T-helper 1 cell treated with Interleukin-12 subunit alpha and Interleukin-12 subunit beta and Interleukin-4 antibody, amounts not matched to agents 30 μg/mL and 1 μg/mL, for 36 hours (primary cell): ENCODE results near the gene PLA2G12B.
"Not testable (repeated sequence)": the region's sequence is repeated elsewhere in the genome, so short reads cannot be mapped to it uniquely, and the experiment has no call there.

Source experiments
- H3K27ac Mint-ChIP-seq: one replicate; pipeline ENCODE4 v1.8.0; 2021; ENCODE audit warnings: mild to moderate bottlenecking, mixed read lengths
- H3K27me3 Mint-ChIP-seq: one replicate; pipeline ENCODE4 v1.8.0; 2021; ENCODE audit warnings: low read depth, mixed read lengths
- H3K36me3 Mint-ChIP-seq: one replicate; pipeline ENCODE4 v1.8.0; 2021; ENCODE audit warnings: low read depth, mixed read lengths
- H3K4me1 Mint-ChIP-seq: one replicate; pipeline ENCODE4 v1.8.0; 2021; ENCODE audit warnings: low read depth, mixed read lengths
- H3K4me3 Mint-ChIP-seq: one replicate; pipeline ENCODE4 v1.8.0; 2021; ENCODE audit warnings: mild to moderate bottlenecking, moderate library complexity, mixed read lengths
- H3K9me3 Mint-ChIP-seq: one replicate; pipeline ENCODE4 v1.8.0; 2021; ENCODE audit warnings: mixed read lengths

PLA2G12B gene

GRCh38 chr10:72918352-72918751, 36.3 kb downstream of the PLA2G12B start:
- peaks cover 14% of the 10 kb centered on the region for H3K9me3 Mint-ChIP-seq
- no peak overlapping the region for H3K4me3 Mint-ChIP-seq
- no peaks in the 10 kb centered on the region for H3K36me3 Mint-ChIP-seq
- H3K27me3 Mint-ChIP-seq, result peaks cover 32% of the 10 kb centered on the region
- no peak overlapping the region for H3K27ac Mint-ChIP-seq
- H3K4me1 Mint-ChIP-seq, result no peaks in the 10 kb centered on the region

DNA sequence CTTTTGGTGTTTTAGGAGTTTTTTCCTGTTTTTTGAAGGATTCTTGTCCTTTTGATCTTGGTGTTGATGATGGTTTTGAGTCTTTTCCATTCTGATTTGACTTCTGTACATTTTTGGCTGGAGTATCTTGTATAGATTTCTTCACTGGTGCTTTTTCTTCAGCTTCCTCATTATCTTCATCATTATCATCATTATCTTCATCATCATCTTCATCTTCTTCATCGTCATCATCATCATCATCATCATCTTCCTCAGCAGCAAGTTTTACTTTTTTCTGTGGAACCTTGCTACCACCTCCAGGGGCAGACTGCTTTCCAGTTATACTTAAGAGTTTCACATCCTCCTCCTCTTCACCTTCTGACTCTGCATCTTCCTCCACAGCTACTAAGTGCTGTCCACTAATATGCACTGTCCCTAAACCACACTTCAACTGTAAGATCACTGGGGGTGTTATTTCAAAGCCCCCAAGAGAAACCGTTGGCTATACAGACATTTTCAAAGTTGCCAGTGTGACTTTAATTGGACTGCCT, 36.7 kb downstream of the PLA2G12B start:
- H3K4me3 Mint-ChIP-seq, H3K4me1 Mint-ChIP-seq, H3K36me3 Mint-ChIP-seq, H3K27ac Mint-ChIP-seq: not testable (repeated sequence)
- Mint-ChIP-seq H3K27me3 (peaks cover 32% of the 10 kb centered on the region), H3K9me3 (peaks cover 14% of the 10 kb centered on the region)

DNA sequence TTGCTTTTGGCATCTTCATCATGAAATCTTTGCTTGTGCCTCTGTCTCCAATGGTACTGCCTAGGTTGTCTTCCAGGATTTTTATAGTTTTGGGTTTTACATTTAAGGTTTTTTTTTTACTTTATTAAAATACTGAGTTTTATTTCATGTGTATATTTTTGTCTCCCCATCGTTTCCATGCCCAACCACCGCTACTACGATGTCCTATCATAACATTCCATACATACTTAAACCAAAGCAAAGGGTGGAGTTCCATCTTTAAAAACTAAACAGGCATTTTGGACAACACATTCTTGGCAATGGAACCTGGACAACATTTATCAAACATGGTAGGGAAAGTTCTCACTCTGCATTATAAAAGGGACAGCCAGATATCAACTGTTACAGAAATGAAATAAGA, 37.4 kb downstream of the PLA2G12B start:
- H3K9me3 Mint-ChIP-seq, result peaks cover 11% of the 10 kb centered on the region
- peaks cover 29% of the 10 kb centered on the region for H3K27me3 Mint-ChIP-seq
- not testable (repeated sequence) for H3K27ac Mint-ChIP-seq, H3K4me3 Mint-ChIP-seq, H3K4me1 Mint-ChIP-seq, H3K36me3 Mint-ChIP-seq

- Mint-ChIP-seq H3K9me3 (no peaks in the 10 kb centered on the region), H3K4me1 (no peaks in the 10 kb centered on the region), H3K27me3 (peaks cover 10% of the 10 kb centered on the region), H3K4me3 (no peak overlapping the region), H3K36me3 (no peaks in the 10 kb centered on the region), H3K27ac (no peak overlapping the region)
Measured at GRCh38 chr10:72913287-72913686, 41.3 kb downstream of the PLA2G12B start.

DNA sequence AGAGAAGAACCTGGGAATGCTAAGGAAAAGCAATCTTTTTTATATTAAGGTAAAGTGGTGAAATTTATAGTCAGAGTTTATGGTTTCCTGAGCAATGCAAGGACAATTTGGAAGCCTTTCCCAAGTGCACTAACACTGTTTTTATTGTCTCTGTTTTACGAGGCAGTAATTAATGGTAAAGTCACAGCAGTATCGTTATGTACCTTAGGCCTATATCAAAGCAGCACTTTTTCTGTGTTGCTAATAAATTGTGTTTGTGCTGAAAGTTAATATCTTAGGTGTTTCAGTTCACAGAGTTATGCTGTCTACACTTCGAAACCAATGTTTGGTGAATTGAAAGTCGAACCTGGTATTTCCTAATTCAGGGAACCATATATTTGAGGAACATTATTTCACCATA, 41.9 kb downstream of the PLA2G12B start:
- H3K27me3 Mint-ChIP-seq, result peaks cover 5% of the 10 kb centered on the region
- H3K4me3 Mint-ChIP-seq, result no peak overlapping the region
- no peaks in the 10 kb centered on the region for H3K4me1 Mint-ChIP-seq
- H3K36me3 Mint-ChIP-seq, result no peaks in the 10 kb centered on the region
- no peaks in the 10 kb centered on the region for H3K9me3 Mint-ChIP-seq
- no peak overlapping the region for H3K27ac Mint-ChIP-seq

DNA sequence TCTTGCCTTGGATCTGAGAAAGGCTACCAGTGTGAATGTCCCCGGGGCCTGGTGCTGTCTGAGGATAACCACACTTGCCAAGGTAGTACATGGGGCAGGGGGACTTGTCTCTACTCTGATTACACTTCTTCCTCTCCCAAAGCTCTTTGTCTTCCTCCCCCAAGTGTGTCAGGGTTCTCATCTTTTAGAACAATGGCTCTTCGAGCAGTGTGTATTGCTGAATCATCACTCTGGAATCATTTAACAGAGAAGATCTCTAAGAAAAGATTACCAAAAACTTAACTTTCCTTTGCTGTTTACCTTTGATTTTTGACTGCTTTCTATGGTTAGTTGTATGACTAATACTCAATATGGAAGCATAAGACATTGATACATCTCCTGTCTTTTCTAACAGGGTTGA, 42.8 kb downstream of the PLA2G12B start:
- Mint-ChIP-seq H3K27ac (no peak overlapping the region), H3K4me3 (no peak overlapping the region), H3K27me3 (peaks cover 3% of the 10 kb centered on the region), H3K4me1 (no peaks in the 10 kb centered on the region), H3K36me3 (no peaks in the 10 kb centered on the region), H3K9me3 (no peaks in the 10 kb centered on the region)

- H3K4me3 Mint-ChIP-seq, result no peak overlapping the region
- peaks cover 3% of the 10 kb centered on the region for H3K27me3 Mint-ChIP-seq
- no peaks in the 10 kb centered on the region for H3K36me3 Mint-ChIP-seq
- H3K27ac Mint-ChIP-seq, result no peak overlapping the region
- no peaks in the 10 kb centered on the region for H3K9me3 Mint-ChIP-seq
- no peaks in the 10 kb centered on the region for H3K4me1 Mint-ChIP-seq
Measured at GRCh38 chr10:72910705-72911104, 43.9 kb downstream of the PLA2G12B start.

GRCh38 chr10:72906446-72906845, 48.2 kb downstream of the PLA2G12B start:
- Mint-ChIP-seq H3K27ac (no peak overlapping the region), H3K4me1 (no peaks in the 10 kb centered on the region), H3K4me3 (no peak overlapping the region), H3K36me3 (no peaks in the 10 kb centered on the region), H3K9me3 (no peaks in the 10 kb centered on the region), H3K27me3 (peaks cover 3% of the 10 kb centered on the region)

DNA sequence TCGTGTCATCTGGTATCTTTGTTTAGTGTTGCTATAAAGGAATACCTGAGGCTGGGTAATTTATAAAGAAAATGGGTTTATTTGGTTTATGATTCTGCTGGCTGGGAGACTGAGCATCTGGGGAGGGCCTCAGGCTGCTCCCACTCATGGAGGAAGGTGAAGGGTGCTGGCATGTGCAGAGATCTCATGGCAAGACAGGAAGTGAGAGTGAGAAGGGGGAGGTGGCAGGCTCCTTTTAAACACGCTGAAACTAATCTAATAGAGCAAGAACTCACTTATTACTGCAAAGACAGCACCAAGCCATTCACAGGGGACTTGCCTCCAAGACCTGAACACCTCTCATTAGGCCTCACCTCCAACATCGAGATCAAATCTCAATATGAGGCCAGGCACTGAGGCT, 49.8 kb downstream of the PLA2G12B start:
- Mint-ChIP-seq H3K27me3 (no peaks in the 10 kb centered on the region), H3K4me1 (no peaks in the 10 kb centered on the region), H3K27ac (no peak overlapping the region), H3K9me3 (no peaks in the 10 kb centered on the region), H3K4me3 (no peak overlapping the region), H3K36me3 (no peaks in the 10 kb centered on the region)

DNA sequence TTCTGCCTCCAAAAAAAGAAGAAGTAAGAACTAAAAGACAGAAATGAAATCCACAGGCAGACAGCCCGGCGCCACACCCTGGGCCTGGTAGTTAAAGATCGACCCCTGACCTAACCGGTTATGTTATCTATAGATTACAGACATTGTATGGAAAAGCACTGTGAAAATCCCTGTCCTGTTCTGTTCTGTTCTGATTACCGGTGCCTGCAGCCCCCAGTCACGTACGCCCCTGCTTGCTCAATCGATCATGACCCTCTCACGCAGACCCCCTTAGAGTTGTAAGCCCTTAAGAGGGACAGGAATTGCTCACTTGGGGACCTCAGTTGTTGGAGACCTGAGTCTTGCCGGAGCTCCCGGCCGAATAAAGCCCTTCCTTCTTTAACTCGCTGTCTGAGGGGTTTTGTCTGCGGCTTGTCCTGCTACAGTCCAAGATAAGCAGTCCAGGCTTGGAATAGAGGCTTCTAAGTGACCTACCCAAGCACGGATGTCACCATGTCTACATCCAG, 50.6 kb downstream of the PLA2G12B start:
- not testable (repeated sequence) for H3K27ac Mint-ChIP-seq, H3K27me3 Mint-ChIP-seq, H3K4me1 Mint-ChIP-seq, H3K4me3 Mint-ChIP-seq, H3K9me3 Mint-ChIP-seq, H3K36me3 Mint-ChIP-seq

DNA sequence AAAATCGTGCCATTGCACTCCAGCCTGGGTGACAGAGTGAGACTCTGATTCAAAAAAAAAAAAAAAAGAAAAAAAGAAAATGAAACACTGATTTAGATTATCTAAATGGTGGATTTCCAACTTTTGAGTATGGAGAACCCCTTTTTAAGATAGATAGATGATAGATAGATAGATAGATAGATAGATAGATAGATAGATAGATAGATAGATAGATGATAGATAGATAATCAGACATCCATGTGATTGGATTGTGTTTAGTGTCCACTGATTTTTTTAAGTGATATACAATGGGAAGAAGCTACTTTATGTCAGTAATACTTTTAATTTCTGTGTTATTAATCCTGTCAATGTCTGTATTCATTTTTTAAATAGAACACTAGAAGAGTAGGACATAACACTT, 55.1 kb downstream of the PLA2G12B start:
- Mint-ChIP-seq H3K9me3 (no peaks in the 10 kb centered on the region), H3K27ac (no peak overlapping the region), H3K4me1 (no peaks in the 10 kb centered on the region), H3K4me3 (no peak overlapping the region), H3K36me3 (no peaks in the 10 kb centered on the region), H3K27me3 (peaks cover 5% of the 10 kb centered on the region)

DNA sequence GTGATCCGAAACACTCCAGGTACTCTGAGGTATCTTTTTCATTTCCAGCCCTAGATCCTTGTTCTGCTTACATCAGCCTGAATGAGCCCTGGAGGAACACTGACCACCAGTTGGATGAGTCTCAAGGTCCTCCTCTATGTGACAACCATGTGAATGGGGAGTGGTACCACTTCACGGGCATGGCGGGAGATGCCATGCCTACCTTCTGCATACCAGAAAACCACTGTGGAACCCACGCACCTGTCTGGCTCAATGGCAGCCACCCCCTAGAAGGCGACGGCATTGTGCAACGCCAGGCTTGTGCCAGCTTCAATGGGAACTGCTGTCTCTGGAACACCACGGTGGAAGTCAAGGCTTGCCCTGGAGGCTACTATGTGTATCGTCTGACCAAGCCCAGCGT, 56.0 kb downstream of the PLA2G12B start:
- Mint-ChIP-seq H3K4me1 (no peaks in the 10 kb centered on the region), H3K9me3 (no peaks in the 10 kb centered on the region), H3K27me3 (peaks cover 9% of the 10 kb centered on the region), H3K27ac (no peak overlapping the region), H3K4me3 (no peak overlapping the region), H3K36me3 (no peaks in the 10 kb centered on the region)

DNA sequence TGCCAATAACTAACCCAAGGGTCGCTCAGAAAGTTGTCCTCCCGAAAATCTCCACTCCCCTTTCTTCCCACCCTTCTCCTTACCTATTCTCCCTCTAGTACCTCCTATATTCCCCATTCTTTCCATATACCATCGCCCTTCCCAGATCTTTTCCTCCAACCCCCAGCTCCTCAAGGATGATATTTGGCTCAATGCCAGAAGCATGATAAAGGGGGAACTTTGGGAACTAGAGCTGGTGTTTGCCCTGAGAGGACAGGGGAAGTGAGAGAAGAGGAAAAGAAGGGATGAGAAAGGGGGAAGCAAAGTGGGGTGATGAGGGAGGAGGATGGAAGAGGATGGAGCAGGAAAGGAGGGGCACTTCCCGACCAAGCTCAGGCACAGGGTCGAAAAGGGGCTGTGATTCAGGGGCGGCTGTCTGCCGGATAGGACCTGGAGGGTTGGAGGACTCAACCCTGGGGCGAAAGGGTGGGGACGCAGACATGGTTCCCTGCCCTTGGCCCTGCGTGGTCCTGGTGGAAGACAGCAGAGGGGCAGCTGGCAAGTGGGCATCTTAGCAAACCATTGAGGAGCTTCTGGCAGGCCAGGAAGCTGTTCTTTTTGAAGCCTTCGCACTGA, 59.3 kb downstream of the PLA2G12B start:
- H3K27me3 Mint-ChIP-seq, result peaks cover 9% of the 10 kb centered on the region
- H3K36me3 Mint-ChIP-seq, result no peaks in the 10 kb centered on the region
- no peak overlapping the region for H3K4me3 Mint-ChIP-seq
- no peaks in the 10 kb centered on the region for H3K9me3 Mint-ChIP-seq
- no peak overlapping the region for H3K27ac Mint-ChIP-seq
- H3K4me1 Mint-ChIP-seq, result no peaks in the 10 kb centered on the region

DNA sequence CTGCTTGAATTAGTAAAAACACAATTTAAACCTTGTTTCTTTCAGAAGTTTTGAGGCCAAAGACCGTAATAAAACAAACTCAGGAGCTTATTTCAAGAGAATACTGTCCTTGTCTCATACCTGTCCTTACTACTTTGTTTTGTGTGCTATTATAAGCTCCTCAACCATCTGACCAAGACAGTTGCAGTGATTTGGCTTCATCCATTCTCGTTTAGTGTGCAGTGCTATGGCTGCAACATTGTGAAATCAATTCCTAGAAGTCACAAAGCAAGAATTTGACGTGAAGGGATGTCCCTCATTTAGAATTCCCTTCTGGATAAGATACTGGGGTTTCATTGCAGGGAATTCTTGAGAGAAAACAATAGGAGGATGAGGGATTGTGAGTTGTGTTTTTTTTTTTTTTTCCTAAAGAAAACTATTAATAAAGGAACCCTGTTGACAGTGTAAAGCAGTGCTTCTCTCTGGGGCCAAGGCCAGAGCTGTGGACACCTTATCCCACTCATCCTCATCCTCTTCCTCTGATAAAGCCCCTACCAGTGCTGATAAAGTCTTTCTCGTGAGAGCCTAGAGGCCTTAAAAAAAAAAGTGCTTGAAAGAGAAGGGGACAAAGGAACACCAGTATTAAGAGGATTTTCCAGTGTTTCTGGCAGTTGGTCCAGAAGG, 61.3 kb downstream of the PLA2G12B start, which contains the start of gene OIT3:
TSS of gene OIT3 (plus strand) at position 604 of the 663 bp plus-strand sequence. CDS start 60 bp downstream, outside the sequence.
- no peak within 1 kb of the TSS for H3K27ac Mint-ChIP-seq
- no peak within 1 kb of the TSS for H3K4me3 Mint-ChIP-seq
- H3K4me1 Mint-ChIP-seq, result no peaks in the 10 kb centered on the region
- peaks cover 3% of the 10 kb centered on the region for H3K36me3 Mint-ChIP-seq
- H3K9me3 Mint-ChIP-seq, result no peaks in the 10 kb centered on the region
- peaks cover 9% of the 10 kb centered on the region for H3K27me3 Mint-ChIP-seq

DNA sequence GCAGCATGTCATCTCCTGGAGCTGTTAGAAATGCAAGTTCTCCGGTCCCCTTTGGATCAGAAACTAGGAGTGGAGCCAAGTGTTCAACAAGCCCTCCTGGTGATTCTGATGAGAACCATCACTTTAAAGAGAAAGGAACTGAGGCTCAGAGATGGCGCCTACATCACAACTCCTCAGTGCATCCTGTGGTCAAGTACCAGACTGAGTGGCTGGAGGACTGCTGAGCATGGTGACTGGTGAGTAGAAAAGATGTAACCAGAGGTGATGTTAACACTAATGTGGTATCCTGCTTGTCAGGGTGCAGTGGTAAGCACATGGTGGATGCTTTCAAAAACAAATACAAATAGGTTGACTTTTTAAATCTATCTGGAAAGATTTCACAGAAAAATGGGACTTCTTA, 64.5 kb downstream of the PLA2G12B start:
- H3K27ac Mint-ChIP-seq, result no peak overlapping the region
- H3K36me3 Mint-ChIP-seq, result peaks cover 10% of the 10 kb centered on the region
- H3K9me3 Mint-ChIP-seq, result no peaks in the 10 kb centered on the region
- no peak overlapping the region for H3K4me3 Mint-ChIP-seq
- H3K27me3 Mint-ChIP-seq, result peaks cover 6% of the 10 kb centered on the region
- peaks cover 8% of the 10 kb centered on the region for H3K4me1 Mint-ChIP-seq
